ENCODE data around the gene RNF152.

GRCh38 chr18:61825386-61825785, 67.4 kb downstream of the RNF152 start:
- no peak for TF ChIP-seq CTCF (conservative IDR thresholded peaks at IDR 0.05; ENCODE audit: low read depth, low read length)
- no peak for TF ChIP-seq EZH2 (IDR thresholded peaks at IDR 0.05; ENCODE audit: borderline replicate concordance, low read depth, low read length, poor library complexity, severe bottlenecking)
